Heart left ventricle (tissue), 13 donors: ENCODE data around the gene MAML3.

Experiments
- POLR2A ChIP-seq, 2 donors: fragments of 450-650 bp; IDR thresholded peaks; one replicate each; pipeline ENCODE4 v1.6.1; 2017; ENCODE audit warnings: antibody characterized with exemption in 2 of 2, mild to moderate bottlenecking in 2 of 2, moderate library complexity in 2 of 2
- TF ChIP-seq, protein P1 (sequence below), 12 donors: fragments of 200-600 bp; sonication (generic) in 4 of 12; IDR thresholded peaks; one replicate each; pipeline versions ENCODE4 v1.5.0 to v1.8.0; 2018 to 2022; ENCODE audit warnings: antibody characterized with exemption in 12 of 12, mild to moderate bottlenecking in 5 of 12
- donor health status: ischemic (EF 13 %, LVEDD 7.1; RV severe dilation, severe dysfunction).
- donor health status: DM: no; HTN: yes; CAD: no.
- donor health status: DM: no; HTN: no; CAD: no.
- donor health status: ischemic (EF 25% LVEDD 6.9; RV normal size, moderate dysfunction).
- donor health status: ischemic (EF 25% LVEDD 5.7; RV mildly dilated, moderate dysfunction).
- donor health status: ischemic (EF 35%, LVEDD 5.7; RV mildly dilated, moderate dysfunction).
- donor health status: nonischemic (EF 11% LVEDD 7.7; RV severe dilation, severe dysfunction).
- donor health status: DM: yes; HTN: yes; CAD: no.
- donor health status: PGD.
- donor health status: ischemic (EF 29% LVEDD 5.4; RV normal size, mild dysfunction).
- donor health status: nonischemic (EF 23%, LVEDD 6.1; RV moderate dilation, normal function).

DNA sequence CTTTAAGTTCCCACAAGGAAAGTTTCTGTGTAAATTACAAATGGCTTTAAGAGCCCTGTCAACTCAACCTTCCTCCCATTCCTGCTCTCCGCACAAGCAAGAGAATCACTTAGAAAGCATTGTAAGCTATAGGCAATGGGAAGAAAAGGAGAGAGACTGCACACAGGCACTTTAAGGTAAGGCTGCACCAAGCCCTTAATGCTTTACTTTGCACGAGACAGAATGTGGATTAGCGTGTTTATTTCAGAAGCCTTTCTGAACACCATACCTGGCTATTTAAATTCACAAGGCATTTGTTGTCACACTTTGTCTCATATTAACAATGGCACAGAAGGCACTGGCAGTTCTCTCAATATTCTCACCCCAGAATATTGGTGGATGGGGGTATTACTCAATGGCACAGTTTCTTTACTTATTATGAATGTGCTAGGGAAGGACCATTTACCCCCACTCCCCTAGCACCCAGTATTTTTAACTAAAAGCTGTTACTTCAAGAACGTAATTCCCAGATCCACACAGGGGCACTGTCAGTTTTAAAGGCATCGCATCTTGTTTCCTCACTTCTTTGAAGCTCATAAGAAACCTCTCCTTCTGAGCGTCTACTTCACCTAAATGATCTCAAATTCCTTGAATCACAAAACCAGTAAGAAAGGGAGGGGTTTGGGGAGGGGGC lies 150.0 kb downstream of the MAML3 start:
- TF ChIP-seq, protein P1, sequence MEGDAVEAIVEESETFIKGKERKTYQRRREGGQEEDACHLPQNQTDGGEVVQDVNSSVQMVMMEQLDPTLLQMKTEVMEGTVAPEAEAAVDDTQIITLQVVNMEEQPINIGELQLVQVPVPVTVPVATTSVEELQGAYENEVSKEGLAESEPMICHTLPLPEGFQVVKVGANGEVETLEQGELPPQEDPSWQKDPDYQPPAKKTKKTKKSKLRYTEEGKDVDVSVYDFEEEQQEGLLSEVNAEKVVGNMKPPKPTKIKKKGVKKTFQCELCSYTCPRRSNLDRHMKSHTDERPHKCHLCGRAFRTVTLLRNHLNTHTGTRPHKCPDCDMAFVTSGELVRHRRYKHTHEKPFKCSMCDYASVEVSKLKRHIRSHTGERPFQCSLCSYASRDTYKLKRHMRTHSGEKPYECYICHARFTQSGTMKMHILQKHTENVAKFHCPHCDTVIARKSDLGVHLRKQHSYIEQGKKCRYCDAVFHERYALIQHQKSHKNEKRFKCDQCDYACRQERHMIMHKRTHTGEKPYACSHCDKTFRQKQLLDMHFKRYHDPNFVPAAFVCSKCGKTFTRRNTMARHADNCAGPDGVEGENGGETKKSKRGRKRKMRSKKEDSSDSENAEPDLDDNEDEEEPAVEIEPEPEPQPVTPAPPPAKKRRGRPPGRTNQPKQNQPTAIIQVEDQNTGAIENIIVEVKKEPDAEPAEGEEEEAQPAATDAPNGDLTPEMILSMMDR (IDR thresholded peaks at IDR 0.05) = no peak
- TF ChIP-seq POLR2A (IDR thresholded peaks at IDR 0.05) = no peak
